IPS DF 4.7 (cell line): ENCODE measurements around the gene DHX34.
"Not testable (repeated sequence)": the region's sequence is repeated elsewhere in the genome, so short reads cannot be mapped to it uniquely, and the experiment has no call there.

Experiments used
- DNase-seq: peaks from one replicate; pipeline ENCODE4 v3.0.0-alpha.2; 2013; ENCODE audit warnings: low spot score; ENCODE audit errors: extremely low read depth

The DHX34 gene

DNA sequence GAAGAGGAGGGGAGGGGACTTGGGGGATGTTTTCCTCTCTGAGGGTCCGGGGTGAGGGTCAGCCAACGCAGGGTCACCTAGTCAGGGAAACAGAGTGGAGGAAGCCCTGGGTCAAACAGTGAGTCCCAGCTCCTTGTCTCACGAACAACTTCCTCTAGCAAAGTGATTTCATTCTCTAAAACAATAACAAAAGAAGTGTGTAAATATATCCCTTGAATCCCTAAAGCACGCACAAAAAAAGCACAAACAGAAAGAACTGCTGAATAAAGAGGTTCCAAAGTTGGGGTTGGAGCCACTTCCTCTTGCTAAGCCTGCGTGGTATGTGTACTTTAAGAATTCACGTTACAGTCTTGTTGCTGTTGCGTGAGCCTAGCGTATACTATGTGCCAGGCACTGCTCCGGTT, 18.6 kb upstream of the DHX34 start:
- no peak for DNase-seq

DNA sequence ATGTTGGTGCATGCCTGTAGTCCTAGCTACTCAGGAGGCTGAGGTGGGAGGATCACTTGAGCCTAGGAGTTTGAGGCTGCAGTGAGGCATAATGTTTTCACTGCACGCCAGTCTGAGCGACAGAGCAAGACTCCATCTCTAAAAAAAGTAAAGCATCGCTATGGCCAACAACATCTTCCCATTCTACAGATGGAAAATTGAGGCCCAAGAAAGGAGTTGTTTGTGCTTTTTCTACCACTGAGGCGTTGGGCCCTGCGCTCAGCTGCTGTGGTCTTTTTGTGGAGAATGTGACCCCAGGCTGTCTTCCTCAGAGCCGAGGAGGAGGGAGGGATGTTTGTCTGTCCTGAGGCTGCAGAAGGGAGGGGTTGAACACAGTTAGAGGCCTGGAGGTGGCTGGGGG, 17.6 kb upstream of the DHX34 start:
- no peak for DNase-seq

GRCh38 chr19:47331931-47332547, 17.1 kb upstream of the DHX34 start, which contains the start of gene C5AR2:
Gene C5AR2, plus strand, starts transcription at chr19:47332175. Its CDS starts 8,625 bp downstream, at chr19:47340800.
- no peak for DNase-seq

GRCh38 chr19:47336765-47337718, 12.1 kb upstream of the DHX34 start:
- not testable (repeated sequence) for DNase-seq

- DNase-seq: no peak
Observed at GRCh38 chr19:47339196-47339880, 9.8 kb upstream of the DHX34 start.

- DNase-seq: no peak
Observed at GRCh38 chr19:47340477-47341208, 8.5 kb upstream of the DHX34 start.

- DNase-seq: no peak
Observed at GRCh38 chr19:47341734-47342133, 7.4 kb upstream of the DHX34 start.

GRCh38 chr19:47343194-47343802, 5.8 kb upstream of the DHX34 start:
- DNase-seq: no peak

- DNase-seq: no peak
Observed at GRCh38 chr19:47344425-47344824, 4.7 kb upstream of the DHX34 start.

GRCh38 chr19:47346024-47346423, 3.1 kb upstream of the DHX34 start:
- DNase-seq: not testable (repeated sequence)

GRCh38 chr19:47350630-47351029, 1.5 kb downstream of the DHX34 start:
- DNase-seq: no peak

- DNase-seq: no peak
Observed at GRCh38 chr19:47351548-47351947, 2.4 kb downstream of the DHX34 start.

GRCh38 chr19:47352095-47352494, 3.0 kb downstream of the DHX34 start:
- no peak for DNase-seq

GRCh38 chr19:47353307-47353712, 4.2 kb downstream of the DHX34 start:
- DNase-seq: no peak

- no peak for DNase-seq
Observed at GRCh38 chr19:47356900-47357299, 7.8 kb downstream of the DHX34 start.

DNA sequence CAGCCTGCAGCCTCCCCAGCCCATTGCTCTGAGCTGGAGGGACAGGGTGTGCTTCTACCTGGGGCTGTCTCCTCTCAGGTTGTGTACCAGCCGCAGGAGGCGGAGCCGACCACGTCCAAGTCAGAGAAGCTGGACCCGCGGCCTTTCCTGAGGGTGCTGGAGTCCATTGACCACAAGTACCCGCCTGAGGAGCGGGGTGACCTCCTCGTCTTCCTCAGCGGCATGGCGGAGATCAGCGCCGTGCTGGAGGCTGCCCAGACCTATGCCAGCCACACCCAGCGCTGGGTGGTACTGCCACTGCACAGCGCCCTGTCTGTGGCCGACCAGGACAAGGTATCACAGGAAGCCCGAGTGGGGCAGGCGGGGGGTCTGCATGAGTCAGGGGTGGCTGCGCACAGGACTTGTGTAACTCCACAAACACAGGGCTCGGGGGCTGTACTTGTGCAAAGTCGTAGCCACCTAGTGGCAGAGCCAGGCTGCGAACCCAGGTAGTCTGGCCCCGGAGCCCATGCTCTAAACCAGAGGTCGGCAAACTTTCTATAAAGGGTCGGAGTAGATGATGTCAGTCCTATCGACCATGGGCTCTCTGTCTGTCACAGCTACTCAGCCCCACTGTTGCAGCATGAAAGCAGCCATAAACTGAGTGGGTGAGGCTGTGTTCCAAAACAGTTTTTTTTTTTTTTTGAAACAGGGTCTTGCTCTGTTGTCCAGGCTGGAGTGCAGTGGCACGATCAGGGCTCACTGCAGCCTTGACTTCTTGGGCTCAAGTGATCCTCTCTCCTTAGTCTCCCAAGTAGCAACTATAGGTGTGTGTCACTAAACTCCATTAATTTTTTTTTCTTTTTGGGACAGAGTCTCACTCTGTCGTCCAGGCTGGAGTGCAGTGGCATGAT, 8.9 kb downstream of the DHX34 start:
- DNase-seq: no peak

DNA sequence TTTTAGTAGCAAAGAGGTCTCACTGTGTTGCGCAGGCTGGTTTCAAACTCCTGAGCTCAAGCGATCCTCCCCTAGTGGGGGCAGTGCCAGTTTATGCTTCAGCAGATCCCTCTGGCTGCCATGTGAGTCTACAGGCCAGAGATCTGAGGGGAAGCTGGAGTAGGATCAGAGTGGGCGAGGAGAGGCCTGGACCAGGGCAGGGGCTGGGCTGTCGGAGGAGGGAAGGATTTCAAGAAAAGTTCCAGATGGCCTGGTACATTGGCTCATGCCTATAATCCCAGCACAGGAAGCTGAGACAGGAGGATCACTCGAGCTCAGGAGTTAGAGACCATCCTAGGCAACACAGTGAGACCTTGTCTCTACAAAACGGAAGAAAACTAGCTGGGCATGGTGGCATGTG, 9.8 kb downstream of the DHX34 start:
- DNase-seq: no peak

- DNase-seq: no peak
Observed at GRCh38 chr19:47362321-47362720, 13.2 kb downstream of the DHX34 start.

- DNase-seq: no peak
Observed at GRCh38 chr19:47363758-47364531, 14.8 kb downstream of the DHX34 start.
